Islet precursor cell (in vitro differentiated cells): ENCODE results near the gene LDLRAD1.
"Not testable (repeated sequence)": the region's sequence is repeated elsewhere in the genome, so short reads cannot be mapped to it uniquely, and the experiment has no call there.

Experiments
- DNase-seq: peaks from one replicate; pipeline ENCODE4 v3.0.0-alpha.2; 2018

The LDLRAD1 gene

DNA sequence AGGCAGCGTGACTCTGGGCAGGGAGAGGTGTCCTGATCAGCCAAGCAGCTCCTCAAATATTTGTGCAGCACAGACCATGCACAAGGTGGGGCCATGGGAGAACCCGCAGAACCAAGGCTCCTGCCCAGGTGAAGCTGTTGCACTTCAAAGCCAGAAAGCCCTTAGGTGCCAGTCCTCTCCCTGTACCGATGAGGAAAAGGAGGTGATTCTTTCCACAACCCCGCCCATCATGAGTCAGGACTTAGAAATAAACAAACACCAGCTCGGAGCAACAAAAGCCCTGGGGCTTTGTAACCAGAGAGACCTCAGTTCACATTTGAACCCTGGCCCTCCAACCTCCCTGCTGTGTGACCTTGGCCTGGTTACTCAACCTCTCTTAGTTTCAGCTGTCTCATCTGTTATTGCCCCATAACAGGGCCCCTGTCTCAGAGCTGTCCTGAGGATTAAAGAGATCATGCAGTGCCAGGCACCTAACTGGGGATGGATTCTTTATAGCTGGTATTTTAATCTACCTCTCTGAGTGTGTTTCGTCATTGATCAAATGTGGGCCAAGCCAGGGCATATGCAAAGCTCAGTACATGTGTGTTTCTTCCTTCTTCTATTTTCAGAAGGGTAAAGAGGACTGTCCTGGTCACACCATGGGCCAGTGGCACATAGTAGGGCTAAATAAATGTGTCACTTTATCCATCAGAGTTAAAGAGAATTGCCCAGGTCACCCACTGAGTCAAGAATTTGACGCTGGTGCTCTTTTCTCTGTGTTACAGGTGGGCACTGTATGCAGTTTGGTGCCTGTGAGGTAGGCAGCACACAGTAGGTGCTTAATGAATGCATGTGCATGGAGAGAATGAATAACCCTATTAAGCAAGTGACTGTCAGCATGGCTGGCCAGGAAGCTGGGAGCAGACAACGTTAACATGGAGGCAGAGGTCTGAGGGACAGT lies 1.4 kb downstream of the LDLRAD1 start:
- DNase-seq: peak; percentile 70

GRCh38 chr1:54014009-54014629 lies 3.9 kb downstream of the LDLRAD1 start:
- peak; percentile 46 for DNase-seq

- peak; percentile 33 for DNase-seq
These were observed 4.5 kb downstream of the LDLRAD1 start for GRCh38 chr1:54013393-54014008.

GRCh38 chr1:54012863-54013262 lies 5.1 kb downstream of the LDLRAD1 start:
- no peak for DNase-seq

GRCh38 chr1:54012008-54012325 lies 6.0 kb downstream of the LDLRAD1 start:
- DNase-seq: peak; percentile 50

- DNase-seq: peak; percentile 33
These were observed 6.5 kb downstream of the LDLRAD1 start for GRCh38 chr1:54011316-54012007.

- no peak for DNase-seq
These were observed 7.4 kb downstream of the LDLRAD1 start for GRCh38 chr1:54010415-54011117.

DNA sequence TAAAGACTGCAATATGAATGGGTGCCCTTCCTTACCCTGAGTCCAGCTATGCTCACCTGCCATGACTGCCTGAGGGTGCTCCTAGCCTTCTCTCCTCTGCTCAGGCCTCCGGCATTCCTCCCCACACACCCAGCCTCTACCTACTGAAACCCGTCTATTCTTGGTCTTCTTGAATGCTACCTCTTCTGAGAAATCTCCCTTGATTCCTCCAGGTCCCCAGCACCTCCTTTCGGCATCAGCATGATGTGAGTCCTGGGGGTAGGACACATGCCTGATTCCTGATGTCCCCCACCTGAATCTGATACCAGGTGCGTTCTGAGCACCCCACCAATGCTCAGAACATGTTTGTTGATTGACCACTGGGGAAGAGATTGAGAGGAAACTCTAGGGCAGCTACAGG lies 8.6 kb downstream of the LDLRAD1 start:
- DNase-seq: peak; percentile 40

- peak; percentile 41 for DNase-seq
These were observed 9.1 kb downstream of the LDLRAD1 start for GRCh38 chr1:54008876-54009275.

DNA sequence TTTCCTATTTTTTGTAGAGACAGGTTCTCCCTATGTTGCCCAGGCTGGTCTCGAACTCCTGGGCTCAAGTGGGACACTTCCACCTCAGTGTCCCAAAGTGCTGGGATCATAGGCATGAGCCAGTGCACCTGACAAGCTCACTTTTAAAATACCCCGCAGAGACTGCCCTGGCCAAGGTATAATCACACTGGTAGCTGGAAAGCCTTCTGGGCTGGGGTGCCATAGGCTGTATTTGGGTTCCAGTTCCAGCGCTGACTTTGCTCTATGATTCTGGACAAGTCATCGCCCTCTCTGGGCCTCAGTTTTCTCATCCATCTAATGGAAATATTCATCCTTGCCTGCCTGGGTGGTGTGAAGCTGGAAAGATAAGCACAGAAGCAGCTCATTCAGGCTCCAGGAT lies 10.4 kb downstream of the LDLRAD1 start:
- DNase-seq: no peak

GRCh38 chr1:54006508-54006907 lies 11.5 kb downstream of the LDLRAD1 start:
- DNase-seq: no peak

DNA sequence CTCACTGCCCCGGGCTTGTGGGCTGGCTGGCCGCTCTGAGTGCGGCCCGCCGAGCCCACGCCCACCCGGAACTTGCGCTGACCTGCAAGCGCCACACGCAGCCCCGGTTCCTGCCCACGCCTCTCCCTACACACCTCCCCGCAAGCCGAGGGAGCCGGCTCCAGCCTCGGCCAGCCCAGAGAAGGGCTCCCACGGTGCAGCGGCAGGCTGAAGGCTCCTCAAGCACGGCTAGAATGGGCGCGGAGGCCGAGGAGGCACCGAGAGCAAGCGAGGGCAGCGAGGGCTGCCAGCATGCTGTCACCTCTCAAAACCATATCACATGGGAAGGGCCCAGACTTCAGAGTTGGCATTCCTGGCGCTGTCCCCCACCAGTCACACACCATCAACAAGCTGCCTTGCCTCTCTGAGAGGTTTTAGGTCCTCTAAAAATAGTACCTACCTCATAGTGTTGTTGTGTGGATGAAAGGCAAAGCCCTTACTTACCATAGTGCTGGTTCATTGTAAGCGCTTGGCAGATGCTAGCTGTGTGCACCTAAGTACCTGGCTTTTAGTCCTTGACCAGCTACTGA lies 13.4 kb downstream of the LDLRAD1 start:
- DNase-seq: peak; percentile 14

GRCh38 chr1:54003750-54004480 lies 14.1 kb downstream of the LDLRAD1 start:
- DNase-seq: not testable (repeated sequence)

DNA sequence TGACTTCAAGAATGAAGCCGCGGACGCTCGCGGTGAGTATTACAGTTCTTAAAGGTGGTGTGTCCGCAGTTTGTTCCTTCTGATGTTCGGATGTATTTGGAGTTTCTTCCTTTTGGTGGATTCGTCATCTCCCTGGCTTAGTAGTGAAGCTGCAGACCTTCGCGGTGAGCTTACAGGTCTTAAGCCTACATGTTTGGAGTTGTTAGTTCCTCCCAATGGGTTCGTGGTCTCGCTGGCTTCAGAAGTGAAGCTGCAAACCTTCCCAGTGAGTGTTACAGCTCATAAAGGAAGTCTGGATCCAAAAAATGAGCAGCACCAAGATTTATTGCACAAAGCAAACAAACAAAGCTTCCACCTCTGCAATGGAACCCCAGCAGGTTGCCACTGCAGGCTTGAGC lies 14.7 kb downstream of the LDLRAD1 start:
- DNase-seq: no peak

DNA sequence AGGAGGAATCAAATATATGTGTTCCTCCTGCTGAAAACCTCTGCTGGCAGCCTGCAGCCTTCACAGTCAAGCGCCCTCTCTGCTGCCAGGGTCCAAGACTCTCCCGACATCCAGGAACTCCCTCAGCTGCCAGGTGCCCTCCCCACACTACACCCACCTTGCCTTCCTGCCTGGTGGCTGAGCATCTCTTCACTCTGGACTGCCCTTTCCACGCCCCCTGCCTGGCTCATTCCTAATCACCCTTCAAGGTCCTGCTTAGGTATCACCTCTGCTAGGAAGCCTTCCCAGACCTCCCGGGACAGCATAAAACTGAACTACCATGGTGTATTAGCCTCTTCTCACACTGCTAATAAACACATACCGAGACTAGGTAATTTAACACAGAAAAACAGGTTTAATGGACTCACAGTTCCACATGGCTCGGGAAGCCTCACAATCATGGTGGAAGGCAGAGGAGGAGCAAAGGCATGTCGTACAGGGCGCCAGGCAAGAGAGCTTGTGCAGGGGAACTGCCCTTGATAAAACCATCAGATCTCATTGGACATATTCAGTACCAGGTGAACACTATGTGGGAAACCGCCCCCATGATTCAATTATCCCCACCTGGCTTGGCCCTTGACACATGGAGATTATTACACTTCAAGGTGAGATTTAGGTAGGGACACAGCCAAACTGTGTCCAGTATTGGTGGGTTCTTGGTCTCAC lies 15.3 kb downstream of the LDLRAD1 start:
- no peak for DNase-seq

DNA sequence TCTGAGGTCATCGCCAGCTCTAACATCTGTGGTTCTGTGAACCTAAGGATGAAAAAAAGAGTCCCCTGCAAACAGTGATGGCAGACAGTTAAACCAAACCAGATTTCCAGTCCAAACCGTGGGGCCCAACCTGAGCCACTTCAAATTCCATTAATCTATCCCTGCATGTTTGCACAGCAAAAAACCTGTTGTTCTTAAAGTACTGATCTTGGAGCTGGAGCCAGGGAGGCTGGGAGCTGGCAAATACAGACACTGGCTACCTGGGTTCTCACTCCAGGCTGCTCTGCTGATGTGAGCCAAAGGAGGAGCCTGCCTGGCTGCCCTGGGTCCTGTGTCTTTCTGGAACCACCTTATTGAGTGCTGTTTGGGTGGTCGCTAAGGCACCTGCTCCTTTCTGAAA lies 16.4 kb downstream of the LDLRAD1 start:
- no peak for DNase-seq

GRCh38 chr1:53999920-54000319 lies 18.1 kb downstream of the LDLRAD1 start:
- DNase-seq: no peak

GRCh38 chr1:53998223-53998622 lies 19.8 kb downstream of the LDLRAD1 start:
- no peak for DNase-seq

DNA sequence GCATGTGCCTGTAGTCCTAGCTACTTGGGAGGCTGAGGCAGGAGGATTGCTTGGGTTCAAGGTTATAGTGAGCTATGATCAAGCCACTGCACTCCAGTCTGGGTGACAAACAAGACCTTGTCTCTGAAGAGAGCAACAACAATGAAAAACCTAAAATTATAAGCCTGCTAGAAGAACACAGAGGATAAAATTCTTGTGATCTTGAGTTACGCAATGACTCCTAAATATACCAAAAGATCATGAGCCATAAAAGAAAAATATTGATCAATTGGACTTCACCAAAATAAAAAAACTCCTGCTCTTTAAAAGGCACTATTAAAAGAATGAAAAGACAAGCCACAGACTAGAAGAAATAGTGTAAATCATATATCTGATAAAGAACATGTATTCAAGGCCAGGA lies 22.3 kb downstream of the LDLRAD1 start:
- no peak for DNase-seq

GRCh38 chr1:53994516-53994915 lies 23.5 kb downstream of the LDLRAD1 start:
- not testable (repeated sequence) for DNase-seq
